Epidermal melanocyte (primary cell): ENCODE results near the gene PHF21A.
A peak's percentile ranks its signal among the peaks of the same experiment; 100 is the strongest.

Experiments used
- DNase-seq: peaks from one replicate; pipeline ENCODE4 v3.0.0; 2011; ENCODE audit warnings: low spot score; ENCODE audit not compliant: insufficient read length

PHF21A gene

DNA sequence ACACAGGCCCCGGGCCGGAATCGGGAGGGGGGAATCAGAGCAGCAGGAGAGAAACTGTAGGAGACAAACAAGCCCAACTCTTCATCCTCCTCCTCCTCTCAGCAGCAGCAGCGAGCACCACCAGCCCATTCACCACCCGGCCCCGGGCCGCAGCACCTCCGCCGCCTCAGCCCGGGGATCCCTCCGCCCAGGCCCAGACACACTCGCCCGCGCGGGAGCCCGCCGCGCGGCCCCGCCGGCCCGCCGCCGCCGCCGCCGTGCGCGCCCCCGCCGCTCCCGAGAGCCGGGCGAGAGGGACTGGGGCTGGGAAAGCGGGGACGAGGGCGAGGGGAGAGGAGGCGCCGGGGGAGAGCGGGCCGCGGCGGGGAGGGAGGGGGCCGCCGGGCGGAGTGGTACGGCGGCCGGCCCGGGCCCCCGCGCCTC lies at the start of gene PHF21A:
PHF21A (minus strand) TSS at position 154 of the 423 bp plus-strand sequence. CDS start 37,235 bp downstream, outside the sequence.
- DNase-seq: peak; percentile 76

DNA sequence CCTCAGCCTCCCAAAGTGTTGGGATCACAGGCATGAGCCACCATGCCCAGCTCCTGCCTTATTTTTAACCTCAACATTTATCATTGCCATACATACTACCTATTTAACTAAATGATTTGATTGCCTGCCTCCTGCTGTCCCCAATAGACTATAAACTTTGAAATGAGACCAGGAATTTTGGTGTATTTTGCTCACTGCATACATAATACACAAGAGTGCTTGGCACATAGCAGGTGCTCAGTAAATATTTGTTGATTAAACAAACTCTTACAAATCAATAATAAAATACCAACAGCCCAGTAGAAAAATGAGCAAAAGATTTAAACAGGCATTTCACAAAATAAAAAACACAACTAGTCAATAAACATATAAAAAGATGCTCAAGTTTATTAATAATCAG lies 49.5 kb upstream of the PHF21A start:
- no peak for DNase-seq

DNA sequence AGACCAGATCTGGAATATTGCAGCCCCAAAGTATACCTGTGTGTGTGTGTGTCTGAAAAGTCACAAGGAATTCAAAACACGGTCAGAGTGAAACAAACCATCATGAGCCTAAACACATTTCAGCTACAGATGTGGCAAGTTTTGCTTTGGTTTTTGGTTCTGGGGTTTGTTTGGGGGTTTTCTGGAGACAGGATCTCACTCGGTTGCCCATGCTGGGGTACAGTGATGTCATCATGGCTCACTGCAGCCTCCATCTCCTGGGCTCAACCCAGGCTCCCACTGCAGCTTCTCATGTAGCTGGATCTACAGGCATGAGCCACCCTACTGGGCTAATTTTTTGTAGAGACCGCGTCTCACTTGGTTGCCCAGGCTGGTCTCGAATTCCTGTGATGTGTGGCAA lies 41.4 kb upstream of the PHF21A start:
- no peak for DNase-seq

DNA sequence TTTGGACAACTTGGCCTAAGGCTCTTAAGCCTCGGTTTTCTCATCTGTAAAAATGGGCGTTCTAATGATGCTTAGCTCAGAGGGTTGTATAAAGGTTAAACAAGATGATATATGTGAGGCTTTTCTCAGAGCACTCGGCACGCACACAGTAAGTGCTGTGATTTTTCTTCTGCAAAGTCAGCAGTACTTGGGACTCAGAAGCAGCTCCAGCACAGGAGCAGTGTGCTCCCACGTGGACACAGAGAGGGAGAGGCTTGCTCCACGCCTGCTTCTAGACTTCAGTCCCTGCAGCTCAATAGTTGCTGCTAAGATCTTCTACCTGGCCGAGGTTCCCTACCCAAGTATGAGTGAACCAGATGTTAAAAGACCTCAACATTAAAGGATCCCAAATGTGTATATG lies 39.9 kb upstream of the PHF21A start:
- no peak for DNase-seq

DNA sequence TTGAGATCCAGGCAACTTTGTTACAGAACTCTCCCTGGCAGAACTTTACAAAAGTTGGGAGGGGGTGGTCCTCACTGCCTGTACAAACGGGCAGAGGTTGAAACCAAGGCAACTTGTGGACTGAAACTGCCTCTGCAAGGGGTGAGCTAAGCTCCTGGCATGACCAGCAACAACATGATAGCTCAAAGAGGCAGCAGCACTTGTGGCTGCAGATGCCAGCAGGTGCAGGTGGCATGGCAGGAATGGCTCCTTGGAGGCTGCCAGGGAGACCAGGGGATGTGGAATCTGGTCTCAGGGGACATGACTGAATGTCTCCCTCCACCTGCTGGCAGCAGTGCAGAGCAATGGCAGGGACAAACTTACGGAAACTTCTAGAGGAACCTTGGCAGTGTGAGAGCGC lies 38.8 kb upstream of the PHF21A start:
- DNase-seq: no peak

DNA sequence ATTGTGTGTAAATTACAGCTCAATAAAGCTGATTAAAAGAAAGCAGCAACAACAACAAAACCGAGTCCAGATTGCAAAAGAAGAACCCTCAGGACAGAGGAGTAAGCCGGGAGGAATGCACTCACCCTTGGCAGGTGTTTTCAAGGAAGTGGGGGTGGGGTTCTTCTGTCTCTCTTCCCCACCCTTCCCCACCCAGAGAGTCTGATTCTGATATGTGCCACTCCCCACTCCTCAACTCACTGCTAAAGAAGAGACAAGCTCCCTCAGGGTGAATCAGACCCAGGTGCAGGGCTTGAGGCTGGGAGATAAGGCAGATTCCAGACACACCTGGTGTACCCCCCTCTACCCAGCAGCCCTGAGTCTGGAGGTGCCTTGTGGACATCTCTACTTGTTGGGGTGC lies 38.4 kb upstream of the PHF21A start:
- no peak for DNase-seq

DNA sequence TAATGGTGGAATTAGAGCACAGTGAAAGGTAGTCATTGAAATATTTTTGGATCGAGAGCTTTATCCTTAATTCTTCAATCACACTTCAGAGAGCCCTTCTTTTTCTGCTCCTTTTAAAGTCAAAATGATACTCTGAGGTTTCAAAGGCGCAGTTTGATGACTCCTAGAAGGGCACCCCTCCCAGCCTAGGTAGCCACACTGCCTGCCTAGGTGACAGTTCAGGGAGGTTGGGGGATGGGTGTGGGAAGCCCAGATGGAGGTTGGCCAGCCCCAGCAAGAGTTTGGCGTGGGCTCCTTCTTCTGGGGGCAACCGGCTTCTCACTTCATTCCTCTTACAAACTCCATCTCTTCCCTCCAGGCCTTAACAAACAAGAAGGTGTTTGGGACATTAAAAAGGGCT lies 28.6 kb upstream of the PHF21A start:
- DNase-seq: no peak

DNA sequence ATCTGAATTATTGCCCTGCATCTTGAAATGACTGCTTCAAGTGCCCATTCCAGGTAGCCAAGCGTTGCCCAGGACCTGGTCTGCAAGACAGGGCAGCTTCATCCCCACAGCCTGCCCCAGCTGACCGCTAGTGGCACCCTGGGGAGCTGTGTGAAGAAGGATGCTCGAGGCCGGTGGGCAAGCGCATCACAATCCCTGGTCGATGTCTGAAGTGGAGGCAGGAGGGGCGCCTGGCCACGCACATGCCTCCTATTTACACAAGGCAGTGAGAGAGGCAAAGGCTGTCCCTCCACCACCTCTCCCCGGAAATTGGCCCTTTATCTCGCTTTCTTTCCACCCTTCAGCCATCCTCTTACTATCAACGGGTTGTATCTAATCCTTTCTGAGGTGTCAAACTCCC lies 28.1 kb upstream of the PHF21A start:
- DNase-seq: no peak

DNA sequence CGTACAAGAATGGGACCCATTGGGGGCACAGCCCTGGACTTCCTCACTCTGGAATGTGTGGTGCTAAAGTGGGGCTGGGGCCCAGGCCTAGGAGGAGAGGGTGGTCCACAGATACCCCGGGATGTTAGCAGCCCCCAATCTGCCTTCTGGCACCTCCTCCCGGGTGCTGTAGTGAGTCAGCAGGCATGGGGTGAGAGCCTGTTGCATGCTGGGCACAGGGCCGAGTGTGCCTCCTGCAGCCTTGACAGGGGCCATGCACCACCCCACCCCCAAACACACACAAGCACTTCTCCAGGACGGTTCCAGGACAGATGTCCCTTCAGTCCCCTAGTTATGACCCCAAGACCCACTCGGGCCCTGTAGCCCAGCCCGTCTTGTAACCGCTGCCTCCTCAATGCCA lies 23.5 kb upstream of the PHF21A start:
- DNase-seq: no peak

DNA sequence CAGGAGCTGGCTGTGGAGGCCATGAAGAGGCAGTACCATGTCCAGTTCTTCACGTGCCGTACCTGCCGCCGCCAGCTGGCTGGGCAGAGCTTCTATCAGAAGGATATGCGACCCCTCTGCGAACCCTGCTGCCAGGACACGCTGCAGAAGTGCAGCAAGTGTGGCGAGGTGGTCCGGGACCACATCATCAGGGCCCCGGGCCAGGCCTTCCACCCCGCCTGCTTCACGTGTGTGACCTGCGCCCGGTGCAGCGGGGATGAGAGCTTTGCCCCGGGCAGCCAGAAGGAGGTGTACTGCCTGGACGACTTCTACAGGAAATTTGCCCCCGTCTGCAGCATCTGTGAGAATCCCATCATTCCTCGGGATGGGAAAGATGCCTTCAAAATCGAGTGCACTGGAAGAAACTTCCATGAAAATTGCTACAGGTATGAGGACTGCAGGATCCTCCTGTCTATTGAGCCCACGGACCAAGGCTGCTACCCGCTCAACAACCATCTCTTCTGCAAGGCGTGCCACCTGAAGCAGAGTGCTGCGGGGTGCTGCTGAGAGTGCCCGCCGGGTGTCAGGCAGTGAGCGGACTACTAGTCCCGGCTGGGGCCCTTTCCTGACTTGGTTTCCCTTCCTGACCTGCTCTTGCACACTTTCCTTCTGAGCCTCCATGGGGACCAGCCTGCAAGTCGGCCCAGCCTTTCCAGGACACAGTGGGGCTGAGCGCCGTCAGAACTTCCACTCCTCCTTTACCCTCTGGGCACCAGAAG lies 22.0 kb upstream of the PHF21A start:
- DNase-seq: no peak

DNA sequence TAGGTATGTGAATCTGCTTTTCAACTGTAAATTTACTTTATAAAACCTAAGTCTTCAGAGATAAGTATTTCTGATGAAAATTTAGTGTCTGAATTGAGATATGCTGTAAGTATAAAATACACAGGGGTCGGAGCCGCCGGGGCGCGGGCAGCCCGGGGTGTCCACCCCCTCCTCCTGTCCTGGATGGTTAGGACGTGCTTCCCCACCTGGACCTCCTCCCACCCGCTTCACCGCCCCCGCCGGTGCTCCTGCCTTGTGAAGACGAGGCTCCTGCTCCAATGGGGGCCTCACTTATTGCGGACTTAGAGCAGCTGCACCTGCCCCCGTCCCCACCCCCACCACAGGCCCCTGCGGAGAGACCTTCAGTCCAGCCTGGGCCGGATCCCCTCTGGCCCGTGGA lies 21.3 kb upstream of the PHF21A start:
- DNase-seq: no peak

DNA sequence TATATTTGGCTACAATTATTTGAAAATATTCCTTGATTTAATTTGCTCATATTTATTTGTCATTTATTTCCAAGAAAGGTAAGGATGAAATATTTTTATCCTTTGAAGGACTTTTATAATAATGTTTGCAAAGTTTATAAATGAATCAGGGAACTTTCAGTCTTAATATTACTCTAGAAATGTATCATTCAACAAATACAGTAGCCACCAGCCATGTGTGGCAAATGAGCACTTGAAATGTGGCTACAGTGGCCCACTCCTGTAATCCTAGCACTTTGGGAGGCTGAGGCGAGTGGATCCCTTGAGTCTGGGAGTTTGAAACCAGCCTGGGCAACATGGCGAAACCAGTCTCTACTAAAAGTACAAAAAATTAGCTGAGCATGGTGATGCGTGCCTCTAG lies 20.3 kb upstream of the PHF21A start:
- DNase-seq: no peak

DNA sequence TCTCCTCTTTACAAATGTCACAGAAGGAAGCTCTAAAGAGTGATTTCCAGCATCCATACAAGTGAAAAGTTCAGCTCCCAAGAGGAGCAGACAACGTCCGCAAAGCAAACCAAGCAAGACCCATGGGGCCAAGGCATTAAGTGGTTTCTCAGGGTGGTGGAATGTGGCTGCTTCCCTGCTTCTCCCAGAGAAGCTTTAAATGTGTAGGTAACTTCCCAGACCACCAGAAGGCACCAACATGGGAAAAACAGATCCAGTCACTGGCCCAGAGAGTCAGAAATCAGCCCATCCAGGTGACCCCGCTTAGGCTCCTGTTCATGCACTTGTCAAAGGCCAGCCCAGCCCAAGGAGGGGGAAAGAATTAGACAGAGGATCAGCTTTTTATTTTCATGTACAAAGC lies 13.3 kb upstream of the PHF21A start:
- DNase-seq: no peak

DNA sequence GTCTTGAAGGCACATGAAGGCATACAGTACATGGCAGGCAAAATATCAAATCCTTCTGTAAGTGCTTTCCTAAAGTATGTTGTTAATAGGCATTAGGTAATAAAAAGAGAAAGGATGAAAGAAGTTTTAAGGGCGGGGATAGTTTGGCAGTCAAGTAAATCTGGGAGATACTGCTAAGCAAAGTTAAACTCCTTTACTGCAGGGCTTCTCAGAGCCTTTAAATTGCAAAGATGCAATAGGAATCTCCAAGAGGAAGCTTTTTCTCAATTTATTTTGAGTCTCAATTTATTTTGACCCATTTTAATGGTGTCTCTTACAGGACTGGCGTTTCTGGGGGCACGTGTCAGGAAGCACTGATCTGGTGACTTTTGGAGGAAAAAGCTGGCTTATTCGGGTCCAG lies 12.8 kb upstream of the PHF21A start:
- no peak for DNase-seq

DNA sequence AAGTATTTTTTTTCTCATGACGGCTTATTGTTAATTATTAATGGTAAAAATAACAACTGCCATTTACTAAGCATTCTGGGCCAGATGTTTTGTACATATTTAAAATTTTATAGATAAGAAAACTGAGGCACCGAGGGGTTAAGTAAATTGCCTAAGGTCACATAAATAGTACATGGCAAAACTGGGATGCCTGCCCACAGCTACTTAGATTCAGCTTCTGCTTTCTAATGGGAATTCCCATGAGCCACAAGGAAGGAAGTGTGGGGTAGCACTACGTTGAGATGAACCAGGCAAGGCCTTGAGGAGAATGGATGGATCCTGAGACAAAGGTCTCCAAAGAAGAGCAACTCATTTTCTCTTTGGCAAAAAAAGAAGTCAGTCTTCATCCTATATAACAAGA lies 11.9 kb upstream of the PHF21A start:
- no peak for DNase-seq

DNA sequence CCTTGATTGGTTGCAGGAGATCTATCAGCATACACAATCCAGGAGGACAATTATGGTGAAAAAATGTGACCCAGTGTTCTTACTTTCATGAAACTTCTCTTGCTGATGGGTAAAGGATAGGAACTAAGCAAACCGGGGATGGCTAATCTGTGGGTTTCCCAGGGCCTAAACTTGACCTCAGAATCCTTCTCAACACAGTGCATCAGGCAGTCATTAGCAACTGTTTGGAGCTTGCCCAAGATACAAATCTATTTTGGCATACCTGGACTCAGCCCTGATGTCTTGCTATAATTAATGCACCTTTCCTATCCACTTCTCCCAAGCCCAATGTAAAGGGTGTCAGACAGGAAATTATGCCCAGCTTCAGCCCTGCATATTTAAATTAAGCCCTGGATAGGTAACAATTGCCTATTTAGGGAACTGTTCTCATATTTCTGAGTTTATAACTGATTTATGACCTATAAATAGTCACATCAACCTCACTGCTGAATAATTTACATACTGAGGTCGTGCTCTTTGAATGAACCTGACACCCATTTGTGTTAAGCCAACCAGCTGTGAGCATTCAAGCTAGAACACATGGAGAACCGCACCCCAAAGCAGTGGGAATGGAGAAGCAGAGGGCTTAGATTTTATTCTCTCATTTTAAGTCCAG lies 9.2 kb upstream of the PHF21A start:
- no peak for DNase-seq

DNA sequence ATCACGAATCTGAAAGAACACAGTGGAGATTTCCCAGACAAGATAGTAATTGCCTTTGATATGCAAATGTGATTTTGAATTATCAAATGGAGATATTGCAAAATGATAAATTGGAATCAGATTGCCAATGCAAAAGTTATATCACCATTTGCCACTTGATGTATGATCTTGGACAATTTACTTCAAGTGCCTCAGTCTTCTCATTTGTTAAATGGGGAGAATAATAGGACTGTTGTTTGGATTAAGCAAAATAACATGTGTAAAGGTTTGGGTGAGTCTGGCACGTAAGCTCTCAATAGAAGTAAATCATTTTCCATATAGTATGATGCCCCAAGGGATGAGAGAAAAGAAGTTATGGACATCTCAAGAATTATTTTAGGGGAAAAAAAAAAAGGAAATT lies 7.9 kb upstream of the PHF21A start:
- no peak for DNase-seq

DNA sequence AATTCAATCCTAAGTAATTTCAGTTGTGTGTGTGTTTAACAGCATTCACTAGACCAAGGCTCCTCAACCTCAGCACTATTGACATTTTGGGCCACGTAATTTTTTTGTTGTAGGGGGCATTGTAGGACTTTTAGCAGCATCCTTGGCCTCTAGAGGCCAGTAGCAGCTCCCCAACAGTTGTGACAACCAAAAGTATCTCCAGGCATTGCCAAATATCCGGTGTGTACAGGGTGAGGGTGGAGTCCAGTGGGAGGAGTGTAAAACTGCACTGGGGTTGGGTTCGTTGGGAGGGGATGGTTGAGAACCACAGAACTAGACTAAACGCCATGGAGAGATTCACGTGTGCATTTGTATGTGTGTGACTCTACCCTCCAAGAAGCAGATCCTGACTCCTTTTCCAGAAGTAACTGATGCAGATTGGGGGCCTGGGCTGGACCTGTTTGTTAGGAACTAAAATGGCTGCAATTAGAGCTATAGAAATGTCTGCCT lies 5.9 kb upstream of the PHF21A start:
- DNase-seq: no peak

DNA sequence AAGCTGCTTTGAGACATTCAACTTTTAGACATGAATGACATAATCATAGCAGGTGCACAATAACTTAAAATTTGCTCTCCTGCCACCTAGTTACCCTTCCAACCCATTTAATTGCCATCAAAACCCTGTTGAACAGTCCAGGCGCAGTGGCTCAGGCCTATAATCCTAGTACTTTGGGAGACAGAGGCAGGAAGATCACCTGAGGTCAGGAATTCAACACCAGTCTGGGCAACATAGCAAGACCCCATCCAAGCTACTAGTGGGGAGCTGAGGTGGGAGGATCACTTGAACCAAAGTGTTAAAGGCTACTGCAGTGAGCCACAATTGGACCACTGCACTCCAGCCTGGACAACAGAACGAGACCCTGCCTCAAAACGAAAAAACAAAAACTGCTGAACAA lies 4.0 kb upstream of the PHF21A start:
- no peak for DNase-seq

DNA sequence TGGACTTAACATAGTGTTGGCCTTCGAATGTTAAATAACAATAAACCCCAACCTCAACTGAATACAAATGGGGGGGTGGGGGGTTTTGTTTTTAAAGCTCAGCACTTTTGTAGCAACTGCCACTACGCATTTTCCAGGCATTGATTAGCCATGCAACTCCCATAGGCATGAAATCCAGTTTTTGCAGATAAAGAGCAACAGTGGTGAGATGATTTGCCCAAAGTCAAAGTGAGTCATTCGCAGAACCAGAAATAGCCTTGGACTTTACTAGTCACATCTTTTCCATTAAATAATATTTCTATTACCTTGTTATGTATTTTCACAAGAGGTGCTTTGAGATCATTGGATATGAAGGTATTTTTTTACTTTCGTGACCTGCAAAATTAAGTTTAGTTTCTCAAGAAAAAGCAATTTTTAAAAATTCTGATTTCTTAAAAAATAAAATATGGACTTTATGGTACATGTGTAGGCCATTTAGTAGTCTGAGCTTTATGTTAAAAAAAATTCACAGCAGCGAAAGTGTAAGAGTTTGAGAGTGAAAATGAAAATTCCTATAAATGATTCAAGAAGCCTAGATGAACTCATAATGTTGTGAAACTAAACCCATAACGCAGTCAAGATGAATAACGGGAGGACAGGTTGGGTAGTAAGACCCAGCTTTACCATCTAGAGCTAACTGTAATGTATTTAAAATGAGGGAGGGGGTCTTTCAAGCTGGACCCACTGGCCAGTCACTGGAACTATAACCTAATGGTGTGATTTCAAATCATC lies 1.9 kb upstream of the PHF21A start:
- DNase-seq: no peak

DNA sequence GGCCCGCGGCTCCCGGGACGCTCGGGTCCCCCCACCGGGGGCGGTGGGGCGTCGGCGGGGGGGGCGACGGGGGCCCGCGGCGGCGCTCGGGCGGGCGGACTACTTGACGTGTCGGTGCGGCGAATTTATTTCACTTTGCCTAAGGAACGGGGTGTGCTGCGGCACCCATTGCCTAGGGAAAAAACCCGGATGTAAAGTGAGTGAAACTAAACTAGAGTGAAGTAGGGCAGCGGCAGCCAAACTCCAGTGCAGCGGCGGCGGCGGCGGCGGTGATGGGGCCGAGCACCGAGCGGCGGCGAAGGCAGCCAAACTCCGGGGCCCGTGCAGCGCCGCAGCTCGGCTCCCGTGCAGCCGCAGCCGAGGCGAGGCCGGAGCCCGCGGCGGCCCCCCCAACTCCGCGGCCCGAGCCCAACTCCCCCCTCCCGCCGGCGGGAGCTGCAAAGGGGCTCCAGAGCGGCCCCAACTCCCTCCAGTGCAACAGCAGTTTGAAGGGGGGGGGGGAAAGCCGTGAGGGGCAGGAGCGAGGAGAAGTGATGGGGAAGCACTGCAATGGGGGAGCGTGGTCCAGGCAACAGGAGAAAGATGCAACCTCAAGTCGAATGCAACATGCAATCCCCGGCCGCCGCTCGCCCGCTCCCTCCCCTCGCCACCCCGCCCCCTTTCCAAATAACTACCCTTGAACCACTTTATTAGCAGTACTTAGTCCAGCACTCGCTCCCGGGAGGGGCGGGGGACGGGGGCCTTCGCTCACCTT lies 647 bp upstream of the PHF21A start:
- DNase-seq: peak; percentile 60
